Neural cell (in vitro differentiated cells): Measurements from ENCODE around the gene ZNF366. TPM values are rescaled to one million over a fixed set of nuclear protein-coding genes. Genes with fewer than 3 reads are reported as not detected.

ENCODE experiments used
- H2AFZ ChIP-seq: fragments of 200-600, 300-800 bp; sonication (generic), shearing (Covaris generic); 2 replicates; pipeline ENCODE4 v1.6.0; 2014; ENCODE audit warnings: low read depth, mild to moderate bottlenecking, antibody characterized with exemption, low read length, moderate library complexity
- H3F3A ChIP-seq: fragments of 200-600 bp; shearing (Covaris generic); 2 replicates; pipeline ENCODE4 v1.6.1; 2016; ENCODE audit warnings: mild to moderate bottlenecking, moderate library complexity, mixed read lengths, antibody characterized with exemption, low read length; ENCODE audit not compliant: insufficient read depth, poor library complexity, severe bottlenecking
- H3K27ac ChIP-seq: fragments of 200-600, 300-800 bp; sonication (generic), shearing (Covaris generic); 2 replicates; pipeline ENCODE4 v1.5.1; 2014; ENCODE audit warnings: mild to moderate bottlenecking, low read length, moderate library complexity
- H3K27me3 ChIP-seq: fragments of 300-800, 200-600 bp; sonication (generic), shearing (Covaris generic); 2 replicates; pipeline ENCODE4 v1.6.0; 2014; ENCODE audit warnings: mild to moderate bottlenecking, low read depth, low read length, moderate library complexity; ENCODE audit not compliant: insufficient read depth
- H3K36me3 ChIP-seq: fragments of 300-800, 200-600 bp; sonication (generic), shearing (Covaris generic); 2 replicates; pipeline ENCODE4 v1.5.1; 2014; ENCODE audit warnings: mild to moderate bottlenecking, antibody characterized with exemption, low read length, moderate library complexity; ENCODE audit not compliant: insufficient read depth
- H3K4me2 ChIP-seq: fragments of 300-800, 200-600 bp; sonication (generic), shearing (Covaris generic); 2 replicates; pipeline ENCODE4 v1.6.0; 2014; ENCODE audit warnings: mild to moderate bottlenecking, low read length
- H3K4me3 ChIP-seq: fragments of 300-800, 200-600 bp; sonication (generic), shearing (Covaris generic); 2 replicates; pipeline ENCODE4 v1.5.1; 2014; ENCODE audit warnings: mild to moderate bottlenecking, low read length, moderate library complexity
- H3K79me2 ChIP-seq: fragments of 200-600 bp; shearing (Covaris generic); replicated peaks from 2 replicates; pipeline ENCODE4 v1.6.0; 2014; ENCODE audit warnings: mild to moderate bottlenecking, low read length, moderate library complexity; ENCODE audit not compliant: insufficient read depth
- H3K9ac ChIP-seq: fragments of 300-800, 200-600 bp; sonication (generic), shearing (Covaris generic); 2 replicates; pipeline ENCODE4 v1.6.1; 2016; ENCODE audit warnings: mild to moderate bottlenecking, low read length, mixed read lengths
- H3K9me2 ChIP-seq: fragments of 200-600 bp; shearing (Covaris generic); 2 replicates; pipeline ENCODE4 v1.6.1; 2016; ENCODE audit warnings: mild to moderate bottlenecking, low read length, mixed read lengths; ENCODE audit not compliant: insufficient read depth
- H3K9me3 ChIP-seq: fragments of 200-600, 300-800 bp; sonication (generic), shearing (Covaris generic); 2 replicates; pipeline ENCODE4 v1.6.1; 2016; ENCODE audit warnings: mild to moderate bottlenecking, mixed run types, low read length, moderate library complexity, mixed read lengths
- H4K20me1 ChIP-seq: fragments of 200-600 bp; shearing (Covaris generic); 2 replicates; pipeline ENCODE4 v1.6.1; 2016; ENCODE audit warnings: mild to moderate bottlenecking, mixed run types; ENCODE audit not compliant: insufficient read depth
- EP300 ChIP-seq: fragments of 450-650 bp; conservative IDR thresholded peaks from 2 replicates; pipeline ENCODE4 v1.6.1; 2014; ENCODE audit warnings: antibody characterized with exemption, mild to moderate bottlenecking, moderate library complexity; ENCODE audit not compliant: poor library complexity, severe bottlenecking
- EZH2 ChIP-seq: fragments of 200-600, 300-800 bp; shearing (Covaris generic), sonication (generic); IDR thresholded peaks from 2 replicates; pipeline ENCODE4 v1.6.1; 2014; ENCODE audit warnings: antibody characterized with exemption, low read length, borderline replicate concordance, mild to moderate bottlenecking; ENCODE audit not compliant: insufficient read depth, poor library complexity, severe bottlenecking
- MXI1 ChIP-seq: fragments of 450-650 bp; conservative IDR thresholded peaks from 2 replicates; pipeline ENCODE4 v1.6.1; 2014; ENCODE audit warnings: antibody characterized with exemption, mild to moderate bottlenecking; ENCODE audit not compliant: poor library complexity, severe bottlenecking
- POLR2AphosphoS5 ChIP-seq: IDR thresholded peaks from 2 replicates; pipeline ENCODE4 v1.6.1; 2012
- RAD21 ChIP-seq: fragments of 450-650 bp; conservative IDR thresholded peaks from 2 replicates; pipeline ENCODE4 v1.6.1; 2014; ENCODE audit warnings: antibody characterized with exemption, mild to moderate bottlenecking, moderate library complexity
- REST ChIP-seq: IDR thresholded peaks from 2 replicates; pipeline ENCODE4 v1.6.1; 2012; ENCODE audit warnings: borderline replicate concordance
- SMC3 ChIP-seq: fragments of 450-650 bp; conservative IDR thresholded peaks from 2 replicates; pipeline ENCODE4 v1.6.1; 2014; ENCODE audit warnings: antibody characterized with exemption, mild to moderate bottlenecking, moderate library complexity; ENCODE audit not compliant: poor library complexity
- TAF1 ChIP-seq: IDR thresholded peaks from 2 replicates; pipeline ENCODE4 v1.6.1; 2012; ENCODE audit warnings: low read depth
- polyA plus RNA-seq: library from polyadenylated mRNA; depleted of rRNA; stranded (reverse); fragments of >200 nt; gene quantifications from 2 replicates; pipeline ENCODE4 v1.2.3, GENCODE V29; 2014
- TF ChIP-seq, protein P1 (sequence below): fragments of 450-650 bp; IDR thresholded peaks from 2 replicates; pipeline ENCODE4 v1.5.1; 2014; ENCODE audit warnings: antibody characterized with exemption, mild to moderate bottlenecking, moderate library complexity; ENCODE audit not compliant: poor library complexity, severe bottlenecking

ZNF366 gene
- polyA plus RNA-seq, 1 donor from 2014 or later, result not detected

- H3K9me2 ChIP-seq, result no peaks in the 10 kb centered on the region
- H3K4me2 ChIP-seq, result no peak overlapping the region
- no peaks in the 10 kb centered on the region for H3K79me2 ChIP-seq
- H2AFZ ChIP-seq, result no peak overlapping the region
- H3K36me3 ChIP-seq, result no peaks in the 10 kb centered on the region
- H3K27me3 ChIP-seq, result no peaks in the 10 kb centered on the region
- H3K9me3 ChIP-seq, result no peaks in the 10 kb centered on the region
- H3F3A ChIP-seq, result no peaks in the 10 kb centered on the region
- no peak overlapping the region for H3K4me3 ChIP-seq
- H4K20me1 ChIP-seq, result no peaks in the 10 kb centered on the region
- TF ChIP-seq, protein P1, sequence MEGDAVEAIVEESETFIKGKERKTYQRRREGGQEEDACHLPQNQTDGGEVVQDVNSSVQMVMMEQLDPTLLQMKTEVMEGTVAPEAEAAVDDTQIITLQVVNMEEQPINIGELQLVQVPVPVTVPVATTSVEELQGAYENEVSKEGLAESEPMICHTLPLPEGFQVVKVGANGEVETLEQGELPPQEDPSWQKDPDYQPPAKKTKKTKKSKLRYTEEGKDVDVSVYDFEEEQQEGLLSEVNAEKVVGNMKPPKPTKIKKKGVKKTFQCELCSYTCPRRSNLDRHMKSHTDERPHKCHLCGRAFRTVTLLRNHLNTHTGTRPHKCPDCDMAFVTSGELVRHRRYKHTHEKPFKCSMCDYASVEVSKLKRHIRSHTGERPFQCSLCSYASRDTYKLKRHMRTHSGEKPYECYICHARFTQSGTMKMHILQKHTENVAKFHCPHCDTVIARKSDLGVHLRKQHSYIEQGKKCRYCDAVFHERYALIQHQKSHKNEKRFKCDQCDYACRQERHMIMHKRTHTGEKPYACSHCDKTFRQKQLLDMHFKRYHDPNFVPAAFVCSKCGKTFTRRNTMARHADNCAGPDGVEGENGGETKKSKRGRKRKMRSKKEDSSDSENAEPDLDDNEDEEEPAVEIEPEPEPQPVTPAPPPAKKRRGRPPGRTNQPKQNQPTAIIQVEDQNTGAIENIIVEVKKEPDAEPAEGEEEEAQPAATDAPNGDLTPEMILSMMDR, result no peak
- TF ChIP-seq EZH2, result no peak
- no peak for TF ChIP-seq REST
- no peak for TF ChIP-seq MXI1
- no peak for TF ChIP-seq EP300
- no peak for TF ChIP-seq RAD21
- no peak for TF ChIP-seq POLR2AphosphoS5
- no peak for TF ChIP-seq TAF1
- H3K27ac ChIP-seq, result no peak overlapping the region
- no peak overlapping the region for H3K9ac ChIP-seq
These were observed 29.6 kb downstream of the ZNF366 start for GRCh38 chr5:72477644-72478043.

- no peak overlapping the region for H3K4me3 ChIP-seq
- no peak overlapping the region for H3K9ac ChIP-seq
- no peak overlapping the region for H3K27ac ChIP-seq
- H3K9me2 ChIP-seq, result no peaks in the 10 kb centered on the region
- TF ChIP-seq POLR2AphosphoS5 (no peak), RAD21 (no peak), MXI1 (no peak), REST (no peak), EP300 (no peak), EZH2 (no peak), SMC3 (no peak), TAF1 (no peak)
- TF ChIP-seq, protein P1, result no peak
- no peaks in the 10 kb centered on the region for H4K20me1 ChIP-seq
- H3K27me3 ChIP-seq, result no peaks in the 10 kb centered on the region
- H3K9me3 ChIP-seq, result no peaks in the 10 kb centered on the region
- no peaks in the 10 kb centered on the region for H3F3A ChIP-seq
- no peaks in the 10 kb centered on the region for H3K79me2 ChIP-seq
- no peak overlapping the region for H3K4me2 ChIP-seq
- no peak overlapping the region for H2AFZ ChIP-seq
- H3K36me3 ChIP-seq, result no peaks in the 10 kb centered on the region
These were observed 30.0 kb downstream of the ZNF366 start for GRCh38 chr5:72477176-72477575.
